ENCODE data around the gene VBP1.
A peak's percentile ranks its signal among the peaks of the same experiment; 100 is the strongest.
"Not testable (repeated sequence)": the region's sequence is repeated elsewhere in the genome, so short reads cannot be mapped to it uniquely, and the experiment has no call there.

VBP1 gene, protein sequence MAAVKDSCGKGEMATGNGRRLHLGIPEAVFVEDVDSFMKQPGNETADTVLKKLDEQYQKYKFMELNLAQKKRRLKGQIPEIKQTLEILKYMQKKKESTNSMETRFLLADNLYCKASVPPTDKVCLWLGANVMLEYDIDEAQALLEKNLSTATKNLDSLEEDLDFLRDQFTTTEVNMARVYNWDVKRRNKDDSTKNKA

DNA sequence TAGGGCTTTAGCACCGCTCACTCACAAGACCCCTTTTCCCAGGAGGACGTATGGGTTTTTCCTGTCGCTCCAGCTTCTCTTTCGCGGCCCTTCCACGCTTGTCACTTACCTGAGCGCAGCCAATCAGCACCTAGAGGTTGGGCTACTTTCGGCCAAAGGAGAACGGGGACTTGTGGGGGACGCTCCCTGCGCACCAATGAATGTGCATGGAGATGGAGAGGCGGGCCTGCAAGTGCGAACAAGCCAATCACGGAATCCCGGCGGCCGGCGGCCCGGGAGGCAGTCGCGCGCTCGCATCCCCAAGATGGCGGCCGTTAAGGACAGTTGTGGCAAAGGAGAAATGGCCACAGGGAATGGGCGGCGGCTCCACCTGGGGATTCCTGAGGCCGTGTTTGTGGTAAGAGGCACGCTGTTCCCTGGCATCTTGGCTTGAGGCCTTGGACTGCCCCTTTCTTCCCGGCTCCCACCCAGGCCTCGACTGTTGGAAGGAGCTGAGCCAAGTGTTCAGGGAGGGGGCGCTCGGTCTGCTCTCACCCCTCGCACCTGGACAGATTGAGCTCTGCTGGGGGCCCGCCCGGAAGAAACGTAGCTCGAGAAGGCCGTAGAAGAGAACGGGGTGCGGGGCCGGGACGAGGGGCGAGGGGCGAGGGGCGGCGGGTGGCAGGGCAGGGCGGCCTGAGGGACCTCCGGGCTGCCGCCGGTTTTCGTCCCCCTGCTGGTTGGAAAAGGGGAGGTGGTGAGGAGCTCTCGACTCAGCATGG is at the start of gene VBP1:
Gene VBP1 (plus strand): TSS at position 282 of the 761 bp plus-strand sequence. CDS start 23 bp downstream, at position 305.
- DNase-seq, result peak; percentile 94

DNA sequence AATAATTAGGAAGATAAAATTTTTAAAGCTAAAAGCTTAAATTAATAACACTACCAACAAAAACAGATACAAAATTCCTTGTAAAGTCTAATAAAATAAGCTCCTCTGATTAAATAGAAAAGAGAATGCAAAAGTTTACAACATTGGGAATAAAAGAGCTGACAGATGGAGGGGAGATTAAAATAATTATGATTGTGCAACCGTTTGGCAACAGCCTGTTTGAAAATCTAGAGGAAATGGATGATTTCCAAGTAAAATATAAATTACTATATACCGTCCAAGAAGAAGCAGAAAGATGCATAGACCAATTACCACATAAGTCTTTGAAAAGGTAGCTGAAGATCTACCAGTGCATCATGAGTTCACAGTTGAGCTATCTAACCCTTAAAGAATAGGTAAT is 46.4 kb upstream of the VBP1 start:
- DNase-seq, result no peak

DNA sequence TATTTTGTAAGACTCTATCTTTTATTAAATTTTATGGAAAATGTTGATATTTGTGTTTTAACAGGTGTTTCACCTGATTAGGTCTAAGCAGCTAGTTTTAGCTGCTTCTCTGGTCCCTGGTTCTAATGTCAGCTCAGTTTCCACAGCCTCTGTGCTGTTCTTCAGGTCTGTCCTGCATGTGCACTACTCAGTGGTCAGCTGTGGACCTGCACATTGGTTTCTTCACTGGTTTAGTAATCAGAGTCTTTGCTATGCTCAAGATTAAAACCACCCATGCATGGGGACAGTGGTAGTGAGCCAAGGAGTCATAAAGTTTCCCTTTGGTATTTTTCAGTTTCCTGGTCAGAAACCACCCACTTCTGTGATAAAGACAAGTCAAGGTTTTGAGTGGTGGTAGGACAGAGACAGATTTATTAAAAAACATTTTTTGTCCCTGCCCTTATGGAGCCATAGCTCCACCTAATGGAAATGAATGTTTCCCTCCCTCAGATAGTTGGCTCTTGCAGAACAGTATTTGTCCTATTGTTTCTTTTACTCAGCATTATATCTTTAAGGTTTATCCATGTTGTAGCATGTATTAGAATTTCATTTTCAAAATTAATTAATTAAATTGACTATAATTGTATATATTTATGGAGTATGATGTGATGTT is 36.8 kb upstream of the VBP1 start:
- no peak for DNase-seq

DNA sequence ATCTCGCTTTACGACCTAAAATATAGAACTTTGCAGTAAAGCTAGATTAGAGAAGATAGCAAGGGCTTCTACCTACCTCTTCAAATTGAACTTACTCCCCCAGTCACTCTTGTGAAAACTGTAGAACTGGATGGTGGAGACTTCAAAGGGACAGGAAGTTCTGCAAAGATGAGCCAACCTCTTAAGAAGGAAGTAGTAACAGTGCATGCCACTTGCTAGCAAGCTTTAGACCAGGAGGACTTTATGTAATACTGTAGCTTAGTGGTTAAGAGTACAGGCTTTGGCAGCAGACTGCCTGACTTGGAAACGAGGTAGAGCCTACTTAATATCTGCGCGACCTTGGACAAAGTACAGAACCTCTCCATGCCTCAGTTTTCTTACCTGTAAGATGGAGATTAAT is 27.5 kb upstream of the VBP1 start:
- DNase-seq, result no peak

DNA sequence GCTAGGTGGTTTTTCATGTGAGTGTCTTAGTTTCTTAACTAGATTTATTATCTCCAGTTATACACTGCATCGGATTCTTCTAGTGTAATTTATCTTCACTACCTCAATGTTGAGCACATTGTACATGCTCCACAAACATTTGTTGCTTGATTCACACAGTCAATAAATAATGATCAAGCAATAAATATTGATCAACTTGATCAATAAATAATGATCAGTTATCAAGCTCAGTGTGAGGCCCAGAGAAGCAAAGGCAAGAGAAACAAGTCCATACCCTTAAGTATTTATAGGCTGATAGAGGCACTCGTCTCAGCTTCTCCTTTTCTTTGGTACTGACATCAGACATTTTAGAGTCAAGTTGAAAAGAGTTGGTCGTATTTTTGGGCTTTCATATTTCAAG is 5.1 kb upstream of the VBP1 start:
- DNase-seq, result no peak

DNA sequence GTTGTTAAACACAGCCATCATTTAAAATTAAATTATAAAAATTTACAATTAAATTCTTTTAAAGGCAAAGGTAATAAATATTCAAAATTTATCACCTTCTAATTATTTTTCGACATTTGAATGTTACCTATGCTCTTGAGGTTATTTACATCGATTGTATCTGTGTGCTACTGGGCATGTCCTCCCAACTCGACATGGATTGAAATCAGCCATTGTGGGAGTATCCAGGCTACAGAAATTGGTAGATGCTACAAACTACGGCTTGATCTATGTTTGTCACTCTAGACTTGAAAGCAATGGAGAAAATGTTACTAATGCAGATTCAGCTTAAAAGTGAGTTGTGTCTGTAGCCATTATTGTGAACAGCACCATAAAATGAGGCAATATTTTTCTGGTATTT is 2.5 kb upstream of the VBP1 start:
- DNase-seq, result no peak

DNA sequence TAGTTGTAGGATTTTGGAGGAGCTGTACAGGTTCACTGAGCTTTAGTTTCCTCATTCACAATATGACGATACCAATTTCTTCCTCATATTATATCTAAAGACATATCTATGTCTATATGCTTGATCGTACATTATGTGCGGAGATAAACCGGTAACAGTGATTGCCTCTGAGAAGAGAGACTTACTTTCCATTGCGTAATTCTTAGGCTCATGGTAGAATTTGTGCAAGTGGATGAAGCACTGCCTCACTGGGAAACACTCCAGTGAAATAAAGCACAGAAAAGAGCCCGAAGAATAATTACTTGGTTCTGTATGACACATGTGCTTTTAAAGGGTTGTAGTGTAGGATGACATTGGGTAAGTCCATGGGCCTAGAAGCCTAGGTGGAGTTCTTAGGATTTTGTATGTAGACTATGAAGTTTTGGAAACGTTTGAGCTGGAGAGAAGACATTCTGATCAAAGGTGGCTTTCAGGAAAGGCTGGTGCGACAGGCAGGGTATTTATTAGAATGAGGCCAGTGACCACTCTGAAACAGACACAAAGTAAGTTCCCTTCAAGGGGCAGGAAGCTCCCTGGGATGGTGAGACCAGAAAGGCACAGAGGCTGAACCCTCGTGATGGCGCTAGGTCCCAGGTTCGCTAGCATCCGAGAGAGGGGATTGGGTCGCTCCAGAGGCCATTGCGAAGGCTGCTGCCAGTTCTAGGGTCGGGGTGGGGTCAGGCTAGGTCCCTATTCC is 649 bp upstream of the VBP1 start:
- DNase-seq, result no peak

DNA sequence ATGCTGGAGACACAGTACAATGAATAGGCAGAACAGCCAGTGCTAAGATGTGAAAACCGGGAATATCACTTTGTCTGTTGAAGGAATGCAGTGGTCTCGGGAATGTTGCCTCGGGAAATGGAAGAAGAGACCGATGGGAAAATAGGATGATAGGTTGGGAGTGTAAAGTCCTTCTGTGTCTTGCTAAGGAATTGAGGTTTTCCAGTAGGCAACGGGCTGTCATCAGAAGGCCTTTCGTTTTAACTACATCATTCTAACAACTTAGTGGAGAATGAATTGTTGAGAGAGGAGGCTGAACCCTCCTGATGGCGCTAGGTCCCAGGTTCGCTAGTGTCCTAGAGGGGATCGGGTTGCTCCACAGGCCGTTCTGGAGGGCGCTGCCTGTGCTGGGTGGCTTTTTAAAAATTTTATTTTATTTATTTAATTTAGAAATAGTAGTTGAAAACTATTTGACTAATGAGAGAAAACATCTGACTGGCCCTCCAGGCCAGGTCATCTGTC is 730 bp downstream of the VBP1 start:
- DNase-seq, result no peak

DNA sequence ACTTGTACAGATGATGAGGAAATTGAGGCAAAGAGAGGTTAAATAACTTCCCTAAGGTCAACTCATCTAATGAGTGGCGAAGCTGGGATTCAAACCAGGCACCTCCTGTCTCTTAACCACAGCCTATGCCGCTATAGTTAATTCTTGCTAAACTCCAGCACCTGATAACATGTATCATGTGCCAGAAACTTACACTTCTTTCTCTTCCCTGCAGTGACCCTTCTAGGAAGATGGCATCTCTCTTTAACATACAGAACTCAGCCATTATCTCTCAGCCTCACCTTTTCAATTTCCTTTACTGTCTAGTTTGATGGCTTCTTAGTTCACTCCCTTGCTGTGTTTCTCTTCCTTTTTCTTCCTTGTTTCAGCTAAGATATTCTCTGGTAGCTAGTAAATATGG is 2.5 kb downstream of the VBP1 start:
- DNase-seq, result no peak

DNA sequence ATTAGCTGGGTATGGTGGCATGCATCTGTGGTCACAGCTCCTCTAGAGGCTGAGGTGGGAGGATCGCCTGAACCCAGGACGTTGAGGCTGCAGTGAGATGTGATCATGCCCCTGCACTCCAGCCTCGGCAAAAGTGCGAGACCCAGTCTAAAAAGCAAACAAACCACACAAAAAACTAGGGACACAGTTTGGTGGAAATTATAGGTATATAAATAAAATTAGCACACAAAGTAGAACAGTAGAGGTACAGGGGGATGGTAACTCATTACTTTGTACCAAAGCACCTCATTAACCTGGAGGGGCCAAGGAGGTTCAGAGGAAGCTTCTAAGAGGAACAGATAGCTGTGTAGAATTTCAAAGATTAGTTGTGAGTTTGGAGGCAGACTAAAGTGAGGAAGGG is 5.1 kb downstream of the VBP1 start:
- no peak for DNase-seq

DNA sequence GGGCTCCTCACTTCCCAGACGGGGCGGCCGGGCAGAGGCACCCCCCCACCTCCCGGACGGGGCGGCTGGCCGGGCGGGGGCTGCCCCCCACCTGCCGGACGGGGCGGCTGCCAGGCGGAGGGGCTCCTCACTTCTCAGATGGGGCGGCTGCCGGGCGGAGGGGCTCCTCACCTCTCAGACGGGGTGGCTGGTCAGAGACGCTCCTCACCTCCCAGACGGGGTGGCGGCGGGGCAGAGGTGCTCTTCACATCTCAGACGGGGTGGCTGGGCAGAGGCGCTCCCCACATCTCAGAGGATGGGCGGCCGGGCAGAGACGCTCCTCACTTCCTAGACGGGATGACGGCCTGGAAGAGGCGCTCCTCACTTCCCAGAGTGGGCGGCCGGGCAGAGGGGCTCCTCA is 7.5 kb downstream of the VBP1 start:
- DNase-seq, result not testable (repeated sequence)

DNA sequence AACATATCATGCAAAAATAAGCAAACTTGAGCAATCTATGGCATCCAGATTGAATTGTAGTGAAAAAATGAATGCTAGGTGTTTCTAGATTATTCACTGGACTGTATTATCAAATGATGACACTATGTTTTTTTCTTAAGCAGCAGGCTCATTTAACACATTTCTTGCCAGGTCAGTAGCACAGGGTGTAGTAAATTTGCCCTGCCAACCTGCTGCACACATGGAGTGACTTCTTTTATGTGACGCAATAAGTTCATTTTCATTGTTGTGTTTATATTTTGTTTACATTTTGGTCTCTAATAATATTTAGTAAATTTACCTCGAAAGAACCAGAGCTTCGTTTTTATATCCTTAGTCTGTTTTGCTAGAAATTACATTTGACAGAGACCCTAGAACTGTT is 9.5 kb downstream of the VBP1 start:
- no peak for DNase-seq

DNA sequence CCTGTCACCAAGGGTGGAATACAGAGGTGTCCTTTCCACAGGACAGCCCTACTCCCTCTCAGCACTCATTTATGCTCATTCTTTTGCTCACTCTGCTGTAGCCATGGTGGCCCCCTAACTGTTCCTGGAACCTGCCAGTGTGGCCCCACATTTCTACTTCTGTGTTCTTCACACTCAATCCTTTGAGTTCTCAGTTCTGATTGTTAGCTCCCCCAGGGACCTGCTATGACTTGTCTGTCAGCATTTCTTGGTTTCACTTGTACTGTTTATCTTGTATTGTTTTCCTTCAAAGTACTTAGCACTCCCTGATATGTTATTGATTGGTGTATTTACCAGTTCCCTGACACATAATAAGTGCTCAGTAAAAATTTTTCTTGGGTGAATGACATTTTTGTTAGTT is 14.9 kb downstream of the VBP1 start:
- no peak for DNase-seq

DNA sequence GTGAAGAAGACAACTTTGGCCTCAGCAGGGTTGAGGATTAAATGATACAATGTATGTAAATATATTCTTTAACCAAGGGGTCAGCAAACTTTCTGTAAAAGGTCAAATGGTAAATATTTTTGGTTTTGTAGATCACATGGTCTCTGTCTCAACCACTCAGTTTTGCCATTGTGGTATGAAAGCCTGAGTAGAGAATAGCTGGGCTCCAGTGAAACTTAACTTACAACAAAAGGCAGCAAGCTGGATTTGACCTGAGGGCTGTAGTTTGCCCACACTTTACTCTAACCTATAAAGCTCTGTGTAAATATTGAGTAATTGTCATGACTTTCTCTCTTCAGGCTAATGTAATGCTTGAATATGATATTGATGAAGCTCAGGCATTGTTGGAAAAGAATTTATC is 19.6 kb downstream of the VBP1 start:
- DNase-seq, result no peak

DNA sequence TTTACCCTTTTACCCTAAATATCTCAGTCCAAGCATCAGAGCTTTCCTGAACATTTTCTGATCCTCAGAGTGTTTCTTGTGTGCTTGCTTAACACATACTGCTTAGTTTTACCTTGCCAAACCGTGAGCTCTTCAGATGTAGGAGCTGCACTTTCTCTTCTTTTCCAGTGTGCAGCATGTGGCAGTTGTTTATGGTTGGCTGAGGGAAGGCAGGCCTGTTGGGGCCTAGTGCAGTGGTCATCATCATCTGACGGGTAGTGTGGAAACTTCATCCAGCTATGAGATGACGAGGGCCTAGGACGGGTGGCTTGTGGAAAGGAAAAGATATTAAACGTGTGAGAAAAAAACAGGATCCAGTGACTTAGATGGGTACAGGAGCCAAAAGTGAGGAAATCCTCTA is 21.5 kb downstream of the VBP1 start:
- DNase-seq, result no peak

DNA sequence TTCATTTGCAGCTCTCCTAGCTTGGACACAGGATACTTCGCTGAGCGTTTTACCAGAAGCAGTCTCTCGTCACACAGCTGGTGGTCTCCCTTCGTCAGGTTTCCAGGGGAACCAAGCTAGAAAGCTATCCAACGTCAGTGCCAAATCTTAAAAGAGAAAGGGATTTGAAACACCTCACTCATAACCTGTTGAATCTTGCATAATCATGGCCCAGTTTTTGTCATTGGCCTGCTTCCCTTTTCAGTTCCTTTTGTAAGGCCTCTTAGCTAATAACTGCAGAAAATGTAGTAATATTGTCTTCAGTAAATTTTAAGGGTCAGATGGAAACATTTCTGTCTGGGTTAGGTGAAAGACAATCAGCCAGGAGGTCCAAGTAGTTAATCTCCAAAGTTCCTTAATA is 26.0 kb downstream of the VBP1 start:
- DNase-seq, result no peak

DNA sequence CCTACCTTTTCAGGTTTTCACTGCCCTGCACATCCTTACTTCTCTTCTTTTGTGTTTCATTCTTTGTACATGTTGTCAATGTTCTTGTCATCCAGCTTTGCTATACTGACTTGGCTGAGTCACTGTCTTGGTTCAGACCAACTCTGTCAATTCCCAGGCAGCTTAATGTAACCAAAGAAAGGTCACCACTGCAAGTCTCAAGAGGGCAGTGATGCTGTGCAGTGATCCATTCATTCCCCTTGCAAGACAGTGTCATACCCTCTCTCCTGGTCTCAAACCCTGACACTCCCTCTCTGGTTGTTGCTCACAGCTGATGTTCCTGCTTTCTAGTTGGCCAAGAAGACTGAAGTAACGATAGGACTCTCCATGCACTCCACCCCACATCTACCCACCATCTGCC is 30.5 kb downstream of the VBP1 start:
- no peak for DNase-seq

DNA sequence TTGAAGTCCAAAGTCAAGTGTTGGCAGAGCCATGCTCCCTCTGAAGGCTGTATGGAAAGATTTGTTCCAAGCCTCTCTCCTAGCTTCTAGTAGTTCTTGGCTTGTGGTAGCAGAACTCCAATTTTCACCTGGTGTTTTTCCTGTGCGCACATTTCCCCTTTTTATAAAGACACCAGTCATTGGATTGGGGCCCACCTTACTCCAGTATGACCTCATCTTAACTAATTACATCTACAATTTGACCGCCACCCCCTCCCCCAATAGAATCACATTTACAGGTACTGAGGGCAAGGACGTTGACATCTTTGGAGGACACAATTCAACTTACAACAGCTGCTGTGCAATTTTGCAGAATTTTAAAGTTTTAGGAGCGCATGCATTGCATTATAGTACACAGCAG is 31.2 kb downstream of the VBP1 start:
- DNase-seq, result no peak

DNA sequence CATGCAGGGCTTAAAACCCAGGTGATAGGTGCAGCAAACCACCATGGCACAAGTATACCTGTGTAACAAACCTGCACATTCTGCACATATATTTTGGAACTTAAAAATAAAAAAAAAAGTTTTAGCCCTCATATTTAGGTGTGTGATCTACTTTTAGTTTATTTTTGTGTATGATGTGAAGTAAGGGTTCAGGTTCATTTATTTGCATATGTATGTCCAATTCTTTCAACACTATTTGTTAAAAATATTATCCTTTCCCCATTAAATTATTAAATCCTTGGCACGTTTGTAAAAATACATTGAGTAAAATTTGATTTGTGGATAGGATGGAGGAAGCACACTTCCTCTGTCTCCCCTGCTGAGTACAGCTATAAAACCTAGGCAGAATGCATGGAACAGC is 35.1 kb downstream of the VBP1 start:
- DNase-seq, result no peak

DNA sequence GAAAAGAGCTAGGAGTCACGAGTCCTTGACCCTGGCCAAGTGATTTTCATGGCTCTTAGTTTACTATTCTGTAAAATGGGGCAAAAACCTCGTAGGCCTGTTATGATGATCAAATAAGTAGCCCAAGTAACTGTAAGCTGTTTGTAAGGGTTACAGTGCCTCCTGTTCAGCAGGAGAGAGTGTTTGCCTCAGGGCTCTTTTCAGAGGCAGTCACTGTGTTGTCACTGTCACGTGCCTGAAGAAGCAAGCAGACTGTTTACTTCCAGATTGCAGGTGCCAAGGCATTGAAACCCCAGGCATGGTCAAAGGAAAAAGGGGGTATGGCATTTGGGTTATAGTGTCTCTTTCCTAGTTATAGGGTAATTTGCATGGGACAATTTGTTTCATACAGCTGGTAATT is 43.5 kb downstream of the VBP1 start:
- DNase-seq, result no peak

DNA sequence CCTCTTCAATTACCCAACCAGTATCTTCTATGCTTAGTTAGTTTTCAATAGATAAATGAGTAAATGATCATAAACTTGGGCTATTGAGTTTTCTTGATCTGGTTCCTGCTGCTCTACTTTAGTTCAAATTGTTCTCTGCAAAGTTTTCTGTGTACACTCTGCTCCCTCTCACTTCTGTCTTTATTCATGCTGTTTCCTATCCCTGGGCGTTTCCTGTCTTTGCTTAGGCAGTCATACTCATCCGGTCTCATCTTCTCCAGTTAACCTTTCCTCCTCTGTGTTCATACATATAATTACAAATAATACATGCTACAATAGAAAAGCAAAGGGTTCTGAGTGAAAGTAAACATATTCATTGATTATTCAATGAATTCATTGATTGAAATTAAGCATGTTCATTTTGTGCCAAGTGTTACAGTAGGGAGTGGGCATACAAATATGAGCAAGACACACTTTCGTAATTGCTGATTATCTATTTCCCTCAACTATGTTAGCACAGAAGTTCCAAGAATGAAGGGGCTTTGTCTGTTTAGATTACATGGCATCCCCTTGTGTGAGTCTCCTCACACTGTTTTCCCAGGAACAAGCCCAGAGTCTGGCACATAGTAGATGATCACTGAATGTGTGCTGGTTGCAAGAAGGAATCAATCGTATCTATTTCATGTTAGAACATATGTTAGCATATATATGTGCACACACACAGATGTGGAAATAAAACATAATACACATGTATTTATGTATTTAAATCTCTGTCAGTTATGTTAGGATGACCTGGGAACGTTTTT is 46.9 kb downstream of the VBP1 start:
- DNase-seq, result no peak

DNA sequence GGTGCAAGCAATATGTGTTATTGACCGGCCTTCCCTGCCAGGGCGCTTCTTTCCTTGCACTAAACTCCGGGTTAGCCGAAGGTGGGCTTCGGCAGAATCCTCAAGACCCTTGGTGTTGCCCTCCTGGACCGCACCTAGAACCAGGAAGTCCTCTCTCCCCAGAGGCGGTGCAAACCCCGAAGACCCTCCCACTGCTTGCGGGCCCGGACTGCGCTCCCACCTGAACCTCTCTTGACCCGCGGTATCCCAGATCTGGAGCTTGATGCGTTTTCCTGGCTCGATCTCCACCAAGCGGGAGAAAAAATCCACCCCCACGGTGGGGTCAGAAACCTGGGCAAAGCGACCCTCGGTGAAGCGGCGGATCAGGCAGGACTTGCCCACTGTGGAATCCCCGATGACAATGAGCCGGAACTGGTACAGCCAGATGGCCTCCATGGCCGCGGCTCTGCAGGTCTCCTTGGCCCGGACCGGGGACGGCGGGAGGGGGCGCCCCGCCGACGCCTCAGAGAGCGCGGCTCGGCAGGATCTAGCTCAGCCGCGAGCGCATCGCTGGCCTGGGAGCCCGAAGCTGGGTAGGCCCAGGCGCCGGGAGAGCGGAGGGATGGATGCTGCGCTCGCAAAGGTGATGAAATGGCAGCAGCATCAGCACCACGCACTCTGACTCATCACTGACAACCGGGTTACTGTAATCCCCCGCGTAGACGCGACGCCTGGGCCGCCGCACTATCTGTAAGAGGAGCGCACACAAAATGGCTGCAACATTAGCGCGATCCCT is 47.8 kb downstream of the VBP1 start, which contains the start of gene RAB39B:
Gene RAB39B (minus strand): TSS at position 638 of the 775 bp plus-strand sequence. CDS start 203 bp downstream, at position 435.
- DNase-seq, result peak; percentile 45
